K562 (cell line): Measurements from ENCODE around the gene ENTR1. TPM values are rescaled to one million over a fixed set of nuclear protein-coding genes. Genes with fewer than 3 reads are reported as not detected.

Experiments
- BRD9 ChIP-seq: fragments of 450-650 bp; IDR thresholded peaks from 2 replicates; pipeline ENCODE4 v1.6.1; 2018; ENCODE audit warnings: low read depth; ENCODE audit not compliant: partially characterized antibody
- CBX1 ChIP-seq: sonication (generic); IDR thresholded peaks from 2 replicates; pipeline ENCODE4 v1.6.1; 2016; ENCODE audit warnings: antibody characterized with exemption, low read depth, mild to moderate bottlenecking
- CC2D1A ChIP-seq: fragments of 450-650 bp; IDR thresholded peaks from 2 replicates; pipeline ENCODE4 v1.6.1; 2017; ENCODE audit warnings: mild to moderate bottlenecking
- CREB1 ChIP-seq, 2 experiments: sonication (generic) in 1 of 2; formaldehyde crosslinking in 1 of 2; IDR thresholded peaks; 2 replicates each; pipeline versions ENCODE4 v1.6.1 to v1.8.0; 2012 to 2022; ENCODE audit warnings: inconsistent platforms in 1 of 2, mild to moderate bottlenecking in 1 of 2, missing genetic modification reagents in 1 of 2, moderate library complexity in 1 of 2
- DACH1 ChIP-seq: fragments of 450-650 bp; IDR thresholded peaks from 2 replicates; pipeline ENCODE4 v1.6.1; 2018; ENCODE audit not compliant: partially characterized antibody
- DMBX1 ChIP-seq: fragments of 250-450 bp; sonication (Bioruptor Pico); IDR thresholded peaks from 2 replicates; pipeline ENCODE4 v1.8.0; 2022; ENCODE audit warnings: inconsistent platforms, mild to moderate bottlenecking, moderate library complexity, borderline replicate concordance
- ELF2 ChIP-seq: fragments of 250-450 bp; sonication (Bioruptor Pico); IDR thresholded peaks from 2 replicates; pipeline ENCODE4 v1.5.0; 2021; ENCODE audit warnings: mild to moderate bottlenecking
- ESRRA ChIP-seq: fragments of 450-650 bp; IDR thresholded peaks from 2 replicates; pipeline ENCODE4 v1.6.1; 2014; ENCODE audit warnings: low read depth, mild to moderate bottlenecking, moderate library complexity, borderline replicate concordance
- FOXK1 ChIP-seq: sonication (generic); formaldehyde crosslinking; IDR thresholded peaks from 2 replicates; pipeline ENCODE4 v1.8.0; 2022; ENCODE audit warnings: missing genetic modification reagents, mild to moderate bottlenecking, borderline replicate concordance
- FOXM1 ChIP-seq, 2 experiments: fragments of 450-650 bp in 1 of 2; sonication (generic) in 1 of 2; formaldehyde crosslinking in 1 of 2; IDR thresholded peaks; 2 replicates each; pipeline versions ENCODE4 v1.6.1 to v1.9.0; 2017 to 2022; ENCODE audit warnings: low read depth in 2 of 2, mild to moderate bottlenecking in 2 of 2, missing genetic modification reagents in 1 of 2, moderate library complexity in 1 of 2
- HDAC8 ChIP-seq: fragments of 450-650 bp; IDR thresholded peaks from 2 replicates; pipeline ENCODE4 v1.6.1; 2016; ENCODE audit warnings: mild to moderate bottlenecking, missing genetic modification characterization, moderate library complexity, missing compliant biosample characterization
- HMGN3 ChIP-seq: IDR thresholded peaks from 2 replicates; pipeline ENCODE4 v1.6.1; 2011; ENCODE audit warnings: borderline replicate concordance, low read depth, mild to moderate bottlenecking, mixed read lengths, low read length; ENCODE audit not compliant: insufficient read length; ENCODE audit errors: extremely low read depth
- MTA3 ChIP-seq: fragments of 450-650 bp; formaldehyde crosslinking; IDR thresholded peaks from 2 replicates; pipeline ENCODE4 v1.6.1; 2017; ENCODE audit warnings: mild to moderate bottlenecking, borderline replicate concordance
- MXI1 ChIP-seq: IDR thresholded peaks from 2 replicates; pipeline ENCODE4 v1.6.1; 2011; ENCODE audit warnings: low read depth, mild to moderate bottlenecking, improper control_type of control experiment, low read length
- NCOA6 ChIP-seq: fragments of 450-650 bp; IDR thresholded peaks from 2 replicates; pipeline ENCODE4 v1.6.1; 2017; ENCODE audit warnings: mild to moderate bottlenecking
- RAD21 ChIP-seq, 2 experiments: fragments of 250-450 bp in 1 of 2; fragments of 450-650 bp in 1 of 2; sonication (Bioruptor Pico) in 1 of 2; formaldehyde crosslinking in 1 of 2; IDR thresholded peaks in 1 of 2; conservative IDR thresholded peaks in 1 of 2; 2 replicates each; pipeline versions ENCODE4 v1.4.0 to v1.8.0; 2020 to 2022; ENCODE audit warnings: mild to moderate bottlenecking in 2 of 2, moderate library complexity in 1 of 2
- RBM14 ChIP-seq: fragments of 200-400 bp; formaldehyde crosslinking; IDR thresholded peaks from 2 replicates; pipeline ENCODE4 v1.6.1; 2018; ENCODE audit warnings: low read depth, mild to moderate bottlenecking, low read length, moderate library complexity, borderline replicate concordance; ENCODE audit not compliant: insufficient read depth
- SMARCA4 ChIP-seq: fragments of 450-650 bp; IDR thresholded peaks from 2 replicates; pipeline ENCODE4 v1.6.1; 2016
- TCFL5 ChIP-seq: fragments of 250-450 bp; sonication (Bioruptor Pico); conservative IDR thresholded peaks from 2 replicates; pipeline ENCODE4 v1.6.1; 2021; ENCODE audit warnings: mild to moderate bottlenecking, moderate library complexity, matching md5 sums
- ZNF3 ChIP-seq: fragments of 250-450 bp; sonication (Bioruptor Pico); IDR thresholded peaks from 2 replicates; pipeline ENCODE4 v1.5.0; 2021; ENCODE audit warnings: mild to moderate bottlenecking, moderate library complexity
- ZSCAN32 ChIP-seq: fragments of 450-650 bp; formaldehyde crosslinking; IDR thresholded peaks from 2 replicates; pipeline ENCODE4 v1.4.0; 2020; ENCODE audit warnings: mild to moderate bottlenecking, moderate library complexity
- polyA plus RNA-seq, 8 experiments: library from polyadenylated mRNA; depleted of rRNA in 4 of 8; stranded (reverse) in 5 of 8; unstranded in 3 of 8; fragments of >200 nt; fragmentation: Nextera tagmentation in 2 of 8; fragmentation: Illumina TruSeq in 1 of 8; extraction: Ambion mirVana in 2 of 8; extraction: Trizol in 1 of 8; gene quantifications; 2 replicates each; pipeline versions ENCODE4 v1.2.1 to v1.2.3, GENCODE V29; 2011 to 2014; ENCODE audit warnings: inconsistent platforms in 1 of 8, missing spikeins in 1 of 8
- total RNA-seq, 7 experiments: library from RNA; depleted of rRNA in 6 of 7; stranded (reverse); fragments of >200 nt in 6 of 7; fragmentation: Illumina TruSeq in 2 of 7; extraction: Trizol in 2 of 7; gene quantifications; 2 replicates each; pipeline versions ENCODE4 v1.2.1 to v1.2.3, GENCODE V29; 2011 to 2021; ENCODE audit warnings: low replicate concordance in 1 of 7
- TF ChIP-seq, protein P1 (sequence below): fragments of 450-650 bp; IDR thresholded peaks from 2 replicates; pipeline ENCODE4 v1.6.1; 2018; ENCODE audit not compliant: partially characterized antibody
- TF ChIP-seq, protein P2 (sequence below): sonication (generic); formaldehyde crosslinking; IDR thresholded peaks from 2 replicates; pipeline ENCODE4 v1.9.0; 2022; ENCODE audit warnings: mild to moderate bottlenecking, missing genetic modification reagents

ENTR1 gene
- total and polyA plus RNA-seq, 9 of the 15 experiments (the other 6 are each of a cell fraction or from before 2014, with no cell fraction given) = 6.7 to 106 (median 72.6) TPM

DNA sequence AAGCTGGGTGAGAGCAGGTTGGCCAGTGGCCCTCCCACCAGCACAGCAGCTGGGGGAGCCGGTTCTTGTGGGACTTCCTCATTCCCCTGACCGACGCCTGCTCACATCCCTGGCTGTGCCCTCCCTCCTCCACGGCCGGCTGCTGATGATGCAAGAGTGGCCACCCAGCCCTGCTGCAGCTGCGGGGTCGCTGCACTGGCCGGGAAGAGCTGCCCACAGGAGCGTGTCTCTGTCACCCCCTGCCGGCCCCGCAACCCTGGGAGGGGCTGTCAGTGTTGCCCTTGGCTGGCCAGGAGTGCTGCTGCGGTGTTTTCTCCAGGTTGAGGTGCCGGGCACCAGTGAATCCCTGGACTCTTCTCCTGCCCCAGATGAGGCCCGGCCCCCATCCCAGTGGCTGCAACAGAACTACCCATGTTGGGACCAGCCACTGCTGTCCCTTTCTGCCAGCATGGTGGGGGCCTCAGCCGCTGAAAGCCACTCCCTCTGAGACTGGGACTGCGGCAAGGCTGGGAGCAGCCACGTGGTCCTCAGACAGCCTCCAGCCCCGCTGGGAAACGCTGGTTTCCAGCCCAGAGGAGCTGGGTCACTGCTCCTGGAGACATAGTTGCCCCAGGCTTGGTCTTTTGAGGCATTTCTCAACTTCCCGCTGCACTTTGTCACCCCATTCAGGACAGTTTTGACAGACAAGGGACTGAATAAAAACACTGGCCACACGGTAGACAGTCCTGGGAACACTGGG lies 37.7 kb downstream of the ENTR1 start (continued):
- TF ChIP-seq MXI1 (peak; percentile 91), SMARCA4 (peak; percentile 38; the same call in 1 of the 2 replicates), ZNF3 (CRISPR knock-in tag) (no peak), BRD9 (no peak), HDAC8 (tag) (0 out of 2 replicates have a peak, but pooled peaks have one; percentile 29), RBM14 (0 out of 2 replicates have a peak, but pooled peaks have one; percentile 4), ESRRA (0 out of 2 replicates have a peak, but pooled peaks have one; percentile 9), ZSCAN32 (peak; percentile 38; the same call in 1 of the 2 replicates), NCOA6 (no peak), MTA3 (peak; percentile 57; the same call in 1 of the 2 replicates), RAD21 (CRISPR knock-in tag; conservative IDR thresholded peaks at IDR 0.05 in 1 of 2, IDR thresholded peaks at IDR 0.05 in 1 of 2) (peak; percentile 30 to 47; a peak in 3 of 4 replicates), HMGN3 (peak; percentile 46), FOXK1 (CRISPR knock-in tag) (0 out of 2 replicates have a peak, but pooled peaks have one; percentile 14), ELF2 (peak; percentile 82), DMBX1 (CRISPR knock-in tag) (peak; percentile 26; the same call in 1 of the 2 replicates), FOXM1 (IDR thresholded peaks at IDR 0.05; ENCODE audit: low read depth) (no peak), FOXM1 (CRISPR knock-in tag; IDR thresholded peaks at IDR 0.05; ENCODE audit: low read depth) (no peak), CREB1 (IDR thresholded peaks at IDR 0.05) (no peak), CREB1 (CRISPR knock-in tag; IDR thresholded peaks at IDR 0.05) (0 out of 2 replicates have a peak, but pooled peaks have one; percentile 50), TCFL5 (CRISPR knock-in tag) (no peak), CBX1 (peak; percentile 28; the same call in 1 of the 2 replicates), CC2D1A (no peak), DACH1 (no peak)
- TF ChIP-seq, protein P1, sequence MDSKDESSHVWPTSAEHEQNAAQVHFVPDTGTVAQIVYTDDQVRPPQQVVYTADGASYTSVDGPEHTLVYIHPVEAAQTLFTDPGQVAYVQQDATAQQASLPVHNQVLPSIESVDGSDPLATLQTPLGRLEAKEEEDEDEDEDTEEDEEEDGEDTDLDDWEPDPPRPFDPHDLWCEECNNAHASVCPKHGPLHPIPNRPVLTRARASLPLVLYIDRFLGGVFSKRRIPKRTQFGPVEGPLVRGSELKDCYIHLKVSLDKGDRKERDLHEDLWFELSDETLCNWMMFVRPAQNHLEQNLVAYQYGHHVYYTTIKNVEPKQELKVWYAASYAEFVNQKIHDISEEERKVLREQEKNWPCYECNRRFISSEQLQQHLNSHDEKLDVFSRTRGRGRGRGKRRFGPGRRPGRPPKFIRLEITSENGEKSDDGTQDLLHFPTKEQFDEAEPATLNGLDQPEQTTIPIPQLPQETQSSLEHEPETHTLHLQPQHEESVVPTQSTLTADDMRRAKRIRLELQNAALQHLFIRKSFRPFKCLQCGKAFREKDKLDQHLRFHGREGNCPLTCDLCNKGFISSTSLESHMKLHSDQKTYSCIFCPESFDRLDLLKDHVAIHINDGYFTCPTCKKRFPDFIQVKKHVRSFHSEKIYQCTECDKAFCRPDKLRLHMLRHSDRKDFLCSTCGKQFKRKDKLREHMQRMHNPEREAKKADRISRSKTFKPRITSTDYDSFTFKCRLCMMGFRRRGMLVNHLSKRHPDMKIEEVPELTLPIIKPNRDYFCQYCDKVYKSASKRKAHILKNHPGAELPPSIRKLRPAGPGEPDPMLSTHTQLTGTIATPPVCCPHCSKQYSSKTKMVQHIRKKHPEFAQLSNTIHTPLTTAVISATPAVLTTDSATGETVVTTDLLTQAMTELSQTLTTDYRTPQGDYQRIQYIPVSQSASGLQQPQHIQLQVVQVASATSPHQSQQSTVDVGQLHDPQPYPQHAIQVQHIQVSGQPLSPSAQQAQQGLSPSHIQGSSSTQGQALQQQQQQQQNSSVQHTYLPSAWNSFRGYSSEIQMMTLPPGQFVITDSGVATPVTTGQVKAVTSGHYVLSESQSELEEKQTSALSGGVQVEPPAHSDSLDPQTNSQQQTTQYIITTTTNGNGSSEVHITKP = peak; percentile 46
- TF ChIP-seq, protein P2, sequence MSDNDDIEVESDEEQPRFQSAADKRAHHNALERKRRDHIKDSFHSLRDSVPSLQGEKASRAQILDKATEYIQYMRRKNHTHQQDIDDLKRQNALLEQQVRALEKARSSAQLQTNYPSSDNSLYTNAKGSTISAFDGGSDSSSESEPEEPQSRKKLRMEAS (CRISPR knock-in tag) = peak; percentile 87
